ENCODE results near the gene DPY19L3.

DPY19L3 gene, protein sequence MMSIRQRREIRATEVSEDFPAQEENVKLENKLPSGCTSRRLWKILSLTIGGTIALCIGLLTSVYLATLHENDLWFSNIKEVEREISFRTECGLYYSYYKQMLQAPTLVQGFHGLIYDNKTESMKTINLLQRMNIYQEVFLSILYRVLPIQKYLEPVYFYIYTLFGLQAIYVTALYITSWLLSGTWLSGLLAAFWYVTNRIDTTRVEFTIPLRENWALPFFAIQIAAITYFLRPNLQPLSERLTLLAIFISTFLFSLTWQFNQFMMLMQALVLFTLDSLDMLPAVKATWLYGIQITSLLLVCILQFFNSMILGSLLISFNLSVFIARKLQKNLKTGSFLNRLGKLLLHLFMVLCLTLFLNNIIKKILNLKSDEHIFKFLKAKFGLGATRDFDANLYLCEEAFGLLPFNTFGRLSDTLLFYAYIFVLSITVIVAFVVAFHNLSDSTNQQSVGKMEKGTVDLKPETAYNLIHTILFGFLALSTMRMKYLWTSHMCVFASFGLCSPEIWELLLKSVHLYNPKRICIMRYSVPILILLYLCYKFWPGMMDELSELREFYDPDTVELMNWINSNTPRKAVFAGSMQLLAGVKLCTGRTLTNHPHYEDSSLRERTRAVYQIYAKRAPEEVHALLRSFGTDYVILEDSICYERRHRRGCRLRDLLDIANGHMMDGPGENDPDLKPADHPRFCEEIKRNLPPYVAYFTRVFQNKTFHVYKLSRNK
- total RNA-seq: 10.8 to 16.7 (median 11.4) reads per million in 3 donors

DNA sequence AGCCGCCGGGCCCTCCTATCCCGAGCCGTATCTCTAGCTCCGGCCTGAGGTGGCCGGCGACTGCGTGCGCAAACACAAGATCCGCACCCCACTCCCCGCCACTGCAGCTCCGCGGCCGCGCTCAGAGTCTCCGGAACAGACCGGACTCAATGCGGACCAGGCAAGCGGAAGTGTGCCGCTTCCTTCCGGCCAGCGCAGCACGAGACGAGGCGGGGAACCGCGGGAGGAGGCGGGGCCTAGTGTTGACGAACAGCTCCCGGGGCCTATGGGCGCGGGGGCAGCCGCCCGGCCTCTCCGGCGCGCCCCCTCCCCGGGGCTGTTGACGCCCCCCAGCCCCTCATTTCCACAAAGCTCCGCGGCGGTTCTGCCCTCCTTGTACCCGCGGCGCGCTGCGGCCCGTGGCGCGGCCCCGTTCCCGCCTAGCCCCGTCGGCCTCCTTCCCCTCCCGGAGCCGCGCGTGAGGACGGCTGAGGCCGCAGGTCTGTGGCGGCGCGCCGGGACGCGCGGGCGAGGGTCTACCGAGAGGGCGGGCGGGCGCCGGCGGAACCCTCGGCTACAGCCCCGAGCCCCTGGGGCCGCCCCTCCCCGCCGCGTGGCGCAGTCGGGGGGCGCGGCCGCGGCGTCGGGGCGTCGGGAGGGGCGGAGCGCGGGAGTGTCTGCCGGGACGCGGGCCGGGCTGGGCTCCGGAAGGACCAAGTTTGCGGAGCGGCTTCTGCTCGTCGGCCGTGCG is at the start of gene DPY19L3:
Gene DPY19L3 (plus strand): TSS at position 340 of the 730 bp plus-strand sequence. CDS start 2,484 bp downstream, outside the sequence.
- H3K36me3 ChIP-seq (ENCODE audit: control insufficient read depth, insufficient read depth, low read length): no peaks in the 10 kb centered on the region
- no peaks in the 10 kb centered on the region for H3K27me3 ChIP-seq (replicated peaks; ENCODE audit: control insufficient read depth, insufficient read depth, low read length, poor library complexity, severe bottlenecking)
- H3K4me1 ChIP-seq (ENCODE audit: control insufficient read depth, insufficient read depth, low read length, poor library complexity, severe bottlenecking): no peaks in the 10 kb centered on the region
- H3K9me3 ChIP-seq (ENCODE audit: control insufficient read depth, low read length): no peaks in the 10 kb centered on the region
- H3K27ac ChIP-seq (ENCODE audit: insufficient read depth, low read length, poor library complexity, severe bottlenecking): peak within 1 kb of the TSS; percentile 78
- peak within 1 kb of the TSS; percentile 84 for H3K4me3 ChIP-seq (ENCODE audit: insufficient read depth, low read depth, low read length, poor library complexity, severe bottlenecking)
- DNase-seq: peak; percentile 74 to 84 (median 75)

DNA sequence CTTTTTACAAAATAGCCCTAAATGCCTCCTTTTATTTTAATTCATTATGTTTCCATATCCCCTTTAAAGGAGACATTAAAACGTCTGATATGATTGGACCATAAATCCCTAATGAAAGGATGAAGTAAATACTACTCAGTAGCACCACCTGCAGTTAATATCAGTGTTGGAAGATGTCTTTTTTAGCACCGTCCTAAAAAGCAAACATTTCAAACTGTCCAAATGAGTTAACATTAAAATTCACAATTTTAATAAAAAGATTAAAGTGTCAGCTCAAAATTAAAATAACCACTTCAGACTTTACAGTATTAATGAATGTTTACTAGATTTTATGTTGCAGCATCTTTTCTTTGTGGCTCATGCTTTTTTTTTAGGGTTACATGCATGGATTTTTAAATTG is 47.9 kb upstream of the DPY19L3 start:
- Histone ChIP-seq H3K4me1 (ENCODE audit: control insufficient read depth, insufficient read depth, low read length, poor library complexity, severe bottlenecking) (no peaks in the 10 kb centered on the region), H3K27me3 (replicated peaks; ENCODE audit: control insufficient read depth, insufficient read depth, low read length, poor library complexity, severe bottlenecking) (no peaks in the 10 kb centered on the region), H3K27ac (ENCODE audit: insufficient read depth, low read length, poor library complexity, severe bottlenecking) (no peak overlapping the region), H3K9me3 (ENCODE audit: control insufficient read depth, low read length) (no peaks in the 10 kb centered on the region), H3K36me3 (ENCODE audit: control insufficient read depth, insufficient read depth, low read length) (peaks cover 64% of the 10 kb centered on the region), H3K4me3 (ENCODE audit: insufficient read depth, low read depth, low read length, poor library complexity, severe bottlenecking) (no peak overlapping the region)
- DNase-seq: no peak

DNA sequence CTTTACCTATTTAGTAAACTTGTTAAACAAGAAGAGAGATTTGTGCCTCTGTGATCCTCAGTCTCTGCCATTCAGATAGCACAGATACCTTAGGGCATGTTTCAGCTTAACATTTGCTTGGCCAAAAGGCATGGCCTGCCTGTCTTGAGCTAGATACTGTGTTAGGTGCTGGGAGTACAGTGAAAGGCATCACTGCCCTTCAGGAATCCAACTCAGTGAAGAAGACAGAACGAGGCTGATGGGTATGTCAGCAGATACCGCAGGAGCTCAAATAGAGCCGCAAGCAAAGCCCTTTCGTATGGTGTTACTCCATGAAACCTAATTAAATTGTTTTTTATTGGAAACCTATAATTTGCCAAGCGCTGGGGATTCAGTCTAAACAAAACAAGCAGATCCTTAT is 47.2 kb upstream of the DPY19L3 start:
- peaks cover 65% of the 10 kb centered on the region for H3K36me3 ChIP-seq (ENCODE audit: control insufficient read depth, insufficient read depth, low read length)
- no peaks in the 10 kb centered on the region for H3K4me1 ChIP-seq (ENCODE audit: control insufficient read depth, insufficient read depth, low read length, poor library complexity, severe bottlenecking)
- no peaks in the 10 kb centered on the region for H3K27me3 ChIP-seq (replicated peaks; ENCODE audit: control insufficient read depth, insufficient read depth, low read length, poor library complexity, severe bottlenecking)
- H3K27ac ChIP-seq (ENCODE audit: insufficient read depth, low read length, poor library complexity, severe bottlenecking): no peak overlapping the region
- no peak overlapping the region for H3K4me3 ChIP-seq (ENCODE audit: insufficient read depth, low read depth, low read length, poor library complexity, severe bottlenecking)
- DNase-seq: no peak
- H3K9me3 ChIP-seq (ENCODE audit: control insufficient read depth, low read length): no peaks in the 10 kb centered on the region

DNA sequence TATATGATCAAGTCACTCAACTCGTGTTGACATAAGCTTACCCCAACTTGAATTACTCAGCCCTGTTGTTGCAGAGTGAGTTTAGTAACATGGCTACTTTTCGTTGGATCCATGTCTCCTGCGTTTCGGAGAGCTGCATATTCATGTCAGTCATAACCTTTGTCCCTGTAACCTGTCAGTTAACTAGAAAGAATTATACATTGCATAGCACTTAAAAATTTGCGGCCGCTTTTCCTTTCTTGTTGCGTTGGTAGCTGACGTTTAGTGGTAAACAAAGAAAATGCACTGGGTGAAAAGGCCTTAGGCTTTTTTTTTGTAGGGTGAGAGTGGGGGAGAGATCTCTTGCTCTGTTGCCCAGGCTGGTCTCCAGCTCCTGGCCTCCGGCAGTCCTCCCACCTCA is 46.0 kb upstream of the DPY19L3 start:
- Histone ChIP-seq H3K36me3 (ENCODE audit: control insufficient read depth, insufficient read depth, low read length) (peaks cover 62% of the 10 kb centered on the region), H3K27me3 (replicated peaks; ENCODE audit: control insufficient read depth, insufficient read depth, low read length, poor library complexity, severe bottlenecking) (no peaks in the 10 kb centered on the region), H3K27ac (ENCODE audit: insufficient read depth, low read length, poor library complexity, severe bottlenecking) (no peak overlapping the region), H3K9me3 (ENCODE audit: control insufficient read depth, low read length) (no peaks in the 10 kb centered on the region), H3K4me1 (ENCODE audit: control insufficient read depth, insufficient read depth, low read length, poor library complexity, severe bottlenecking) (no peaks in the 10 kb centered on the region), H3K4me3 (ENCODE audit: insufficient read depth, low read depth, low read length, poor library complexity, severe bottlenecking) (no peak overlapping the region)
- DNase-seq: no peak

DNA sequence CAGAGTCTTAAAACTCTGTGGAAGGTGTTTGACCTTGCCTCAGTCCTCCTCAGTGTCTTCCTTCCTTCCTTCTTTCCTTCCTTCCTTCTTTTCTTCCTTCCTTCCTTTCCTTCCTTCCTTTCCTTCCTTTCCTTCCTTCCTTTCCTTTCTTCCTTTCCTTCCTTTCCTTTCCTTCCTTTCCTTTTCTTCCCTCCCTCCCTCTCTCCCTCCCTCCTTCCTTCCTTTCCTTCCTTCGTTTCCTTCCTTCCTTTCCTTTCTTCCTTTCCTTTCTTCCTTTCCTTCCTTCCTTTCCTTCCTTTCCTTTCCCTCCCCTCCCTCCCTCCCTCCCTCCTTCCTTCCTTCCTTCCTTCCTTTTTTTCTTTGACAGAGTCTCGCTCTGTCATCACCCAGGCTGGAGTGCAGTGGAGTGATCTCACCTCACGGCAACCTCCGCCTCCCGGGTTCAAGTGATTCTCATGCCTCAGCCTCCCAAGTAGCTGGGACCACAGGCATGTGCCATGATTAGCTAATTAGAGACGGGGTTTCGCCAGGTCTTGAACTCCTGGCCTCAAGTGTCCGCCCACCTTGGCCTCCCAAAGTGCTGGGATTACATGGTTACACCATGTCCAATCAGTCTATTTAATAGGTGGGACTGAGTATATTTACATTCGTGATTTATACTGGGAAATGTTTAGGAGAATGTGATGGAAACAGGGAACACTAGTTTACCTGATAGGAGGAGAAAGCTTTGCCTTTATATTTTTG is 43.8 kb upstream of the DPY19L3 start:
- Histone ChIP-seq H3K4me1 (ENCODE audit: control insufficient read depth, insufficient read depth, low read length, poor library complexity, severe bottlenecking) (no peaks in the 10 kb centered on the region), H3K4me3 (ENCODE audit: insufficient read depth, low read depth, low read length, poor library complexity, severe bottlenecking) (no peak overlapping the region), H3K9me3 (ENCODE audit: control insufficient read depth, low read length) (no peaks in the 10 kb centered on the region), H3K36me3 (ENCODE audit: control insufficient read depth, insufficient read depth, low read length) (peaks cover 58% of the 10 kb centered on the region), H3K27me3 (replicated peaks; ENCODE audit: control insufficient read depth, insufficient read depth, low read length, poor library complexity, severe bottlenecking) (no peaks in the 10 kb centered on the region), H3K27ac (ENCODE audit: insufficient read depth, low read length, poor library complexity, severe bottlenecking) (no peak overlapping the region)
- DNase-seq: no peak

DNA sequence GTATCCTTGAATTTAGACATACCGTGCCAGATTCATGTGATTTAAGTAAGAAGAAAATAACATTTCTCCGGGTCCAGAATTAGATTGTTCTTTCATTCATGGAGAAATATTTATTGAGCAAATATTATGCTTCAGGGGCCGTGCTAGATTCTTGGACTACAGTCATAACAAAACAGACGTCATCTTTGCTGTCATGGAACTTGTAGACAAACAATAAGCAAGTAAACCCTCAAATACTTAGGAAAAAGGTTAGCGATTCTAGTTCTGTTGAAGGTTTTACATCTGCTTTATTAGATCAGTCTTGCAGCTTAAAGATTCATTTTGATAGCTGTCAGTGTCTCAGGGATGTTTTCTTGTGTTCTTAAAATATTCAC is 43.3 kb upstream of the DPY19L3 start:
- no peak overlapping the region for H3K4me3 ChIP-seq (ENCODE audit: insufficient read depth, low read depth, low read length, poor library complexity, severe bottlenecking)
- peaks cover 53% of the 10 kb centered on the region for H3K36me3 ChIP-seq (ENCODE audit: control insufficient read depth, insufficient read depth, low read length)
- no peaks in the 10 kb centered on the region for H3K27me3 ChIP-seq (replicated peaks; ENCODE audit: control insufficient read depth, insufficient read depth, low read length, poor library complexity, severe bottlenecking)
- DNase-seq: no peak
- no peak overlapping the region for H3K27ac ChIP-seq (ENCODE audit: insufficient read depth, low read length, poor library complexity, severe bottlenecking)
- H3K4me1 ChIP-seq (ENCODE audit: control insufficient read depth, insufficient read depth, low read length, poor library complexity, severe bottlenecking): no peaks in the 10 kb centered on the region
- H3K9me3 ChIP-seq (ENCODE audit: control insufficient read depth, low read length): no peaks in the 10 kb centered on the region

DNA sequence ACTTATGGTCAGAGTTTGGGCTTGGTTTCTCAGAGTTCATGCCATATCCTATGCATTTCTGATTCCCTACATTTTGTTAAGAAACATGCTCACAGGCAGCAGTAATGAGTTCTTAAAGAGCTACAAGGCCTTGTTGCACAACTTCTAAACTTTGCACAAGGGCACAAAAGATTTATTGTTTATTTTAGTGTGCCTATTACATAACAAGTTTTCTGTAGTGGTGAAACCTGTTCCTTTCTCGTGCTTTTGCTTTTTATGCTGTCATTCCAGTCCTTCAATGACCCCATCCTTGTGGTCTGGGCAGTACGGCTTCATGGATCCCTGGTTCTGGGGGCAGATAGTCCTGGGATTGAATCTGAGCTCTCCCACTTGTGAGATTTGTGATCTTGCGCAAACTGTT is 42.4 kb upstream of the DPY19L3 start:
- Histone ChIP-seq H3K36me3 (ENCODE audit: control insufficient read depth, insufficient read depth, low read length) (peaks cover 47% of the 10 kb centered on the region), H3K27me3 (replicated peaks; ENCODE audit: control insufficient read depth, insufficient read depth, low read length, poor library complexity, severe bottlenecking) (no peaks in the 10 kb centered on the region), H3K27ac (ENCODE audit: insufficient read depth, low read length, poor library complexity, severe bottlenecking) (no peak overlapping the region), H3K4me3 (ENCODE audit: insufficient read depth, low read depth, low read length, poor library complexity, severe bottlenecking) (no peak overlapping the region), H3K9me3 (ENCODE audit: control insufficient read depth, low read length) (no peaks in the 10 kb centered on the region), H3K4me1 (ENCODE audit: control insufficient read depth, insufficient read depth, low read length, poor library complexity, severe bottlenecking) (no peaks in the 10 kb centered on the region)
- DNase-seq: no peak

DNA sequence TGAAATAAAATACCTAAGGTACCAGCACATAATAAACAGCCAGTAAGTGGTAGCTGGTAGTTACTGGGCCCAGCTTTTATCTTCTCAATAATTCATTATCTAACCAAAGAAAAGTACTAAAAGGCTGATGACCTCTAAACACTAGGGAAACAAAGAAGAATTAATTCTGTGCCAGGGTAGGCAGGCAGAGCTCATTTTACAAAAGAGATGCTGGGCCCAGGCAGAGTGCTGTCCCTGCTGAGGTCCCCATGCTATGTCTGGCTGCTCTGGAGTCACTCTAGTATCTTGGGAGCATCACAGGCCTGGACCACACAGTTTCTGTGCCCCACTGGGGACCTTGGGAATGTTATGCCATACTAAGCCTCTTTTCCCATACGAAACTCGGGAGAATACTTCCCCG is 41.9 kb upstream of the DPY19L3 start:
- no peak for DNase-seq
- Histone ChIP-seq H3K27ac (ENCODE audit: insufficient read depth, low read length, poor library complexity, severe bottlenecking) (no peak overlapping the region), H3K4me1 (ENCODE audit: control insufficient read depth, insufficient read depth, low read length, poor library complexity, severe bottlenecking) (no peaks in the 10 kb centered on the region), H3K27me3 (replicated peaks; ENCODE audit: control insufficient read depth, insufficient read depth, low read length, poor library complexity, severe bottlenecking) (no peaks in the 10 kb centered on the region), H3K36me3 (ENCODE audit: control insufficient read depth, insufficient read depth, low read length) (peaks cover 47% of the 10 kb centered on the region), H3K9me3 (ENCODE audit: control insufficient read depth, low read length) (no peaks in the 10 kb centered on the region), H3K4me3 (ENCODE audit: insufficient read depth, low read depth, low read length, poor library complexity, severe bottlenecking) (no peak overlapping the region)

DNA sequence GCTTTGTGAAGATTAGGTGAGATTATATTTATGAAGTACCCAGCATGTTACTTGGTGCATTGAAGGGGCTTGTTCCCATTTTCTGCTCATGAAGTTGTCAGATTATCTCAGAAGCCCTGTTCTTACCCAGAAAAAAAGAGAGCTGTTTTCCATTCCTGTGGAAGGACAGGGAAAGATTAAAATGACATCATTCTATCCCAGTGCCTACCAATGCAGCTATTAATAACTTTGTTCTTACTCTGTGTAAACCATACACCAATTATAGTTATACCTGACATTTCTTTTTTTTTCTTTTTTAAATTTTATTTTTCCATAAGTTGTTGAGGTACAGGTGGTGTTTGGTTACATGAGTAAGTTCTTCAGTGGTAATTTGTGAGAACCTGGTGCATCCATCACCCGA is 41.5 kb upstream of the DPY19L3 start:
- Histone ChIP-seq H3K36me3 (ENCODE audit: control insufficient read depth, insufficient read depth, low read length) (peaks cover 47% of the 10 kb centered on the region), H3K4me3 (ENCODE audit: insufficient read depth, low read depth, low read length, poor library complexity, severe bottlenecking) (no peak overlapping the region), H3K27me3 (replicated peaks; ENCODE audit: control insufficient read depth, insufficient read depth, low read length, poor library complexity, severe bottlenecking) (no peaks in the 10 kb centered on the region), H3K9me3 (ENCODE audit: control insufficient read depth, low read length) (no peaks in the 10 kb centered on the region), H3K4me1 (ENCODE audit: control insufficient read depth, insufficient read depth, low read length, poor library complexity, severe bottlenecking) (no peaks in the 10 kb centered on the region), H3K27ac (ENCODE audit: insufficient read depth, low read length, poor library complexity, severe bottlenecking) (no peak overlapping the region)
- DNase-seq: no peak
